G401.6 (cell line): ENCODE results near the gene MCF2L2.
"Not testable (repeated sequence)": the region's sequence is repeated elsewhere in the genome, so short reads cannot be mapped to it uniquely, and the experiment has no call there.

Experiments
- FAIRE-seq: peaks from 2 replicates; lab custom pipeline; 2012; peaks lifted over from hg19 to GRCh38; lab: Jason Lieb, UNC

Gene MCF2L2

DNA sequence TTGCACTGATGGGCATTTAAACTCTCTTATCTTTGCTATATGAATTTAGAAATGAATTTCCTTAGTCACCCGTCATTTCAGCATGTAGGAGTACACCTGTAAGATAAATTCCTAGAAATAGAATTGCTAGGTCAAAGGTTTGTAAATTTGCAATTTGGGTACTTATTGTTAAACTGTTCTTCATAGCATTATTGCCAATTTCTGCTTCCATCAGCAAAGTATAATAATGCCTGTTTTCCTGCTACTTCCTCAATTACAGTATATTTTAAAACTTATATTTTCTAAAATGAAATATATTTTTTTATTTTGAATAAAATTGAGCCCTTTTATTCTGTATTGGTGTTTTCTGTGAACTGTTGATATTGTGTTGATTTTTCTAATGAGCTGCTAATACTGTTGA lies 16.3 kb upstream of the MCF2L2 start:
- FAIRE-seq: no peak

DNA sequence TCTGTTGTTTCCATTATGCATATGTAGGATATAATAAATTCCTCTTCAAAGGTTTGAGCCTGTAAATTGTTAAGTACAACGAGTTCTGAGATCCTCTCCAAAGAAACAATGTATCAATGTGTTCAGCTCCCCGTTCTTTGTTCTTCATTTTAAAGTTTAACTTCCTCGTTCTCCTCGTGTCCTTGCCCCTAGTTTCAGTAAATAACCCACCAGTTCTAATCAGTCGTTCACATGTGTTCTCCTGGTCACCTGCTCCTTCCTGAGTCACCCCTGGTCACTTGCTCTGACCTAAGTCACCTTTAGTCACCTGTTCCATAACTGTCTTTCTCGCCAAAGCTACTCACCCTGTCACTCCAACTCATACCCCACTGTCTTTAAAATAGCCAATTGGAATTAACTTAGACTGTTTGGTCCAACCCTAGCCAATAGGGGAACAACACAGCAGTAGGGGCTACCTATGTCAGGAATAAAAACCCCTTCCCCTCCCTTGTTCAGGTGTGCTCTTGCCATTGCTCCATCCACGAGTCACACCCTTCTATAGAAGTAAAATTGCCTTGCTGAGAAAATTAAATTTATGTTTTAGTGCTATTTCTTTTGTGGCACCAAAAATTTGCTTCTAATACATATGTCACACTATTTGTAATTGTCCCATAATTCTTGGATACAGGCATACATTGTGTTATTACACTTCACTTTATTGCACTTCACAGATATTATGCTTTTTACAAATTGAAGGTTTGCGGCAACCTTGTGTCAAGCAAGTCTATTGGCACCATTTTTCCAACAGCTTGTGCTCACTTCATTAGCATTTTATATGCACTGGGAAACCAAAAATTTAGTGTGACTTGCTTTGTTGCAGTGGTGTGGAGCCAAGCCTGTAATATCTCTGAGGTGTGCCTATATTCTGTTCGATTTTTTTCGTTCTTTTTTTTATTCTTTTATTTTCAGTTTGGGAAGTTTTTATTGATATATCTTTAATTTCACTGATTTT lies 15.3 kb upstream of the MCF2L2 start:
- no peak for FAIRE-seq

DNA sequence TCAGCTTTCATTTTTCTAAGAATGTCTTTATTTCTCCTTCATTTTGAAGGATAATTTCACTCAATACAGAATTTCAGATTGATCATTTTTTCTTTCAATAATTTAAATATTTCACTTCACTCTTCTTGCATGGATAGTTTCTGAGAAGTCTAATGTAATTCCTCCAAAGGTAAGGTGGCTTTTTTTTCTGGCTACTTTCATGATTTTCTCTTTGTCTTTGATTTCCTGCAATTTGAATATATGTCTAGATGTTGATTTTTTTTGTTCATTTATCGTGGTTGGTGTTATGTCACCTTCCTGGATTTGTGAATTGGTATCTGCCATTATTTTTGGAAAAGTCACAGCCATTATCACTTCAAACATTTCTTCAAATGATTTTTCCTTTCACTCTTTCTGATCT lies 14.6 kb upstream of the MCF2L2 start:
- no peak for FAIRE-seq

DNA sequence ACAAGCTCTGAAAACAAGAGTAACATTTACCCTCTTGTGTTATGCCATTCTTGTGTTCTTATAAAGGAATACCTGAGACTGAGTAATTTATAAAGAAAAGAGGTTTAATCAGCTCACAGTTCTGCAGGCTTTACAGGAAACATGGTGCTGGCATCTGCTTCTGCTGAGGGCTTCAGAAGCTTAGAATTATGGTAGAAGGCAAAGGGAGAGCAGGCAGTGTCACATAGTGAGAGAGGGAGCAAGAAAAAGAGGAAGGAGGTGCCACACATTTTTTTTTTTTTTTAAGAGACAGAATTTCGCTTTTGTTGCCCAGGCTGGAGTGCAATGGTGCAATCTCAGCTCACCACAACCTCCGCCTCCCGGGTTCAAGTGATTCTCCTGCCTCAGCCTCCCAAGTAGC lies 12.1 kb upstream of the MCF2L2 start:
- FAIRE-seq: not testable (repeated sequence)

DNA sequence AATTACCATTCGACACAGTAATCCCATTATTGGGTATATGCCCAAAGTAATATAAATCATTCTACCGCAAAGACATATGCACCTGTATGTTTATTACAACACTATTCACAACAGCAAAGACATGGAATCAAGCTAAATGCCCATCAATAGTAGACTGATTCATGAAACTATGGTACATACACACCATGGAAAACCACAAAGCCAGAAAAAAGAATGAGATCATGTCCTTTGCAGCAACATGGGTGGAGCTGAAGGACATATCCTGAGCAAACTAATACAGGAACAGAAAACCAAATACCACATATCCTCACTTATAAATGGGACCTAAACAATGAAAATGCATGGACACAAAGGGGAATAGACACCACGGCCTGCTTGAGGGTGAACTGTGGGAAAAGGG lies 11.1 kb upstream of the MCF2L2 start:
- no peak for FAIRE-seq

DNA sequence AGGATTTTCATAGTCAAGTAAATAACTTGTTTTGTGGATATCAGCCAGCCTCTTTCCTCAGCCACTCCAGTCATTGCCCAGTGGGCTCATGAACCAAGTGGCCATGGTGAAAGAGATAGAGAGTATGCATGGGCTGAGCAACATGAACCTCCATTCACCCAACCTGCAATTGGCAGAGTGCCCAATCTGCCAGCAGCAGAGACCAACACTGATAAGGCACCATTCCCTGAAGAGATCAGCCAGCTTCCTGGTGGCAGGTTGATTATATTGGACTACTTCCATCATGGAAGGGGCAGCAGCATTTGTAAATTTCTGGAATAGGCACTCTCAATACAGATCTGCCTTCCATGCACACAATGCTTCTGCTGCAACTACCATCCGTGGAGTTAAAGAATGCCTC lies 10.3 kb upstream of the MCF2L2 start:
- FAIRE-seq: no peak

DNA sequence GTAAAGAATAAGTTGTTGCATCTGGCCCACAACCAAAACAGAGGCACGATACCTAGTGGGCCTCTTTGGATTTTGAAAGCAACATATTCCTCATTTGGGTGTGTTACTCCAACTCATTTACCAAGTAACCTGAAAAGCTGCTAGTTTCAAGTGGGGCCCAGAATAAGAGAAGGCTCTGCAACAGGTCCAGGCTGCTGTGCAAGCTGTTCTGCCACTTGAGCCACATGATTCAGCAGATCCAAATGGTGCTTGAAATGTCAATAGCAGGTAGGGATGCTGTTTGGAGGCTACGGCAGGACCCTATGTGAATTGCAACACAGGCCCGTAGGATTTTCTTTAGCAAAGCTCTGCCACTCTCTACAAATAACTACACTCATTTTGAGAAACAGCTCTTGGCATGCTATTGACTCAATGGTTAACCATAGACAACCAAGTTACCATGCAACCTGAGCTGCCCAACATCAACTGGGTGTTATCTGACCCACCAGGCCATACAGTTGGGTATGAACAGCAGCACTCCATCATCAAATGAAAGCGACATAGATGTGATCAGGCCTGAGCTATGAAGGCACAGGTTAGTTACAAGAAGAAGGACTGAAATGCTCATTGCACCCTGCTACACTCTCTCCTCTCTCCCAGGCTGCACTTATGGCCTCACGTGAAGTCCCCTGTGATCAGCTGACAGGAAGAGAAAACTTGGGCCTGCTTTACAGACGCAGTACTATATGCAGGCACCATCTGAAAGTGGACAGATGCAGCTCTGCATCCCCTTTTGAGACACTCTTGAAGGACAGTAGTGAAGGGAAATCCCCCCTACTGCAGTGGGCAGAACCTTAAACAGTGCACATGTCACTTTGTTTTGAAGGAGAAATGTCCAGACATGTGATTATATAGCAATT lies 9.5 kb upstream of the MCF2L2 start:
- FAIRE-seq: no peak

DNA sequence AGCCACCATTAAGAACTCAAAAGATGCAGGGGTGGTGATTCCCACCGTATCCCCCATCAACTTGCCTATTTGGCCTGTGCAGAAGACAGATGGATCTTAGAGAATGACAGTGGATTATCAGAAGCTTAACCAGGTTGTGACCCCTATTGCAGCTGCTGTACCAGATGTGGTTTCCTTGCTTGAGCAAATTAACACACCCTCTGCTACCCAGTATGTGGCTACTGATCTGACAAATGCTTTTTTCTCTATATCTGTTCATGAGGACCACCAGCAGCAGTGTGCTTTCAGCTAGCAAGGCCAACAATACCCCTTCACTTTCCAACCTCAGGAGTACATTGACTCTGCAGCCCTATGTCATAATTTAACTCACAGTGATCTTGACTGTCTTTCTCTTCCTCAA lies 8.6 kb upstream of the MCF2L2 start:
- FAIRE-seq: no peak

DNA sequence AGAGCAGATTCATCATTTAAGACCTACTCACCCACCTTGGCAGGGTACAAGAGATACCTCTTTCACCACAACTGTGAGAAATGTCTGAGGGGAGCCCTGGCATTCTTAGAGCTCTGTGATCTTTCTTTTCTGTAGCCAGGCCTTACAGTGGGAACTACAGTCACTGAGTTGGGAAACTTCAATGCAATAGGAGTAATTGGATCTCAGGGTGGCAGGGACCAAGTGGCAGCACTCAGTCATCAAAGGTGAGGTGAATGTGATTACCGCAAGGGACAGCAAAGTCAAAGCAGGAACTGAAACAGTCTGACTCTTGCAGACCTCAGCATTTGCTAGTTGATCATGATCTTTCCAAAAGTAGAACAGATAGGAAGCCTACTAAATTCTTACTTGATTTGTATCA lies 7.2 kb upstream of the MCF2L2 start:
- FAIRE-seq: no peak

DNA sequence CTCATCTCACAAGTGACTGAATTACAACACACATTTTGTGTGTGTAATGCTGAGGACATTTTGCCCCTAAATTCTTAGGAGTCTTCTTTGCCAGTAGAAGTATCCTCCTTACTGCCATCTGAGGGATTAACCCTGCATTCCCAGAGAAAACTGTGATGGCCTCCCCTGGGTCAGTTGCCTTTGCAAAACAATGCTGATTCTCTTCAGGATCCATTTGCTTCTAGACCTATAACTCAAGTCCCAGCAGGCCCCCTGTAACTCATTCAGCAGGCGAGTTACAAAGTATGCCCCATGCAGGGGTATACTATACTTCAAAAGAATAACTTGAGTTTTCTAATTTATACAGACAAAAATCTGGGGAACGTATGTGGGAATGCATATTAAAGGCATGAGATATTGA lies 6.6 kb upstream of the MCF2L2 start:
- FAIRE-seq: no peak

DNA sequence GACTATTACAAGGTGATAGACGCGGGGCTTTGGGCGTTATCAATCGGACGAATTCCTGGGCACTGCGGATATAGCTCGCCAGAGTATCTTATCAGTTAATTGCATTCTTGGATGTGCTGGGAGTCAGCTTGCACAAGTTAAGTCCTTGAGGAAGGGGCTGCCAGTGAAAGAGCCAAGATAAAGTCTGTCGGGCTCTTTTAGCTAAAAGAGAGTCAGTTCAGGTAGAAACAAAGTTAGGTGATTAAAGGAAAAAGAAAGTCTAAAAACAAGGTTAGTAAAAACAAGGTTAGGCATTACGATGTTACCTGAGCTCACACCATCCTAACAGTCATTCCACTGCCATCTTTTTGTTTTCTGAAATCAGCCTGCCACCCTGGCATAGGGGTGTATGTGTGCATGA lies 6.1 kb upstream of the MCF2L2 start:
- no peak for FAIRE-seq

DNA sequence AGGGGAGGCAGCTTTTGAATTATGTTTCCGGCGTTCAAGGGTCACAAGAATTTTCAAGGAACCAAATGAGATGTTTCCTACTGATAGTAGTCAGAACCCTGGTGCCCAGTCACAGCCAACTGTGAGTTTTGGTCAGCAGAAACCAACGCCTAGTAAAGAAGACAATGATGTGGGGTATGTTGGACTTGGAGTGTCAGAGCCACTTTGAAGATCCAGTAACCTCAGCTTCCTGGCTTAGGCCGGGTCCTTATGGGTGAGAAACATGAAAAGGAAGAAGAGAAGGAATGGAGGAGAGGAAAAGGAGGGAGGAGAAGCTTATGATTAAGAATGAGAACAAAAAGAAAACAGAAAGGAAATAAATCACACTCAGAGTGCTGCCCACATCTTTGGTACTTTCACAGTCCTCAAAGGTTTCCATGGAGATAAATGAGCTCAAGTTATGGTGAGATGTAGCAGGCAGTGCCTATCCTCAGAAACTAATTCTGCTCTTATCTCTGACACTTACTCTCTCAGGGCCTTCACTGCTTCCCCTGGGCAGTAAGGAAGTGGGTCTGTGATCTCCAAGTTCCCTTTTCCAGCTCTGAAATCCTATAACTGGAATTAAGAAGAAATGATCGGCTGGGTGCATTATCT lies 2.0 kb upstream of the MCF2L2 start:
- FAIRE-seq: no peak

DNA sequence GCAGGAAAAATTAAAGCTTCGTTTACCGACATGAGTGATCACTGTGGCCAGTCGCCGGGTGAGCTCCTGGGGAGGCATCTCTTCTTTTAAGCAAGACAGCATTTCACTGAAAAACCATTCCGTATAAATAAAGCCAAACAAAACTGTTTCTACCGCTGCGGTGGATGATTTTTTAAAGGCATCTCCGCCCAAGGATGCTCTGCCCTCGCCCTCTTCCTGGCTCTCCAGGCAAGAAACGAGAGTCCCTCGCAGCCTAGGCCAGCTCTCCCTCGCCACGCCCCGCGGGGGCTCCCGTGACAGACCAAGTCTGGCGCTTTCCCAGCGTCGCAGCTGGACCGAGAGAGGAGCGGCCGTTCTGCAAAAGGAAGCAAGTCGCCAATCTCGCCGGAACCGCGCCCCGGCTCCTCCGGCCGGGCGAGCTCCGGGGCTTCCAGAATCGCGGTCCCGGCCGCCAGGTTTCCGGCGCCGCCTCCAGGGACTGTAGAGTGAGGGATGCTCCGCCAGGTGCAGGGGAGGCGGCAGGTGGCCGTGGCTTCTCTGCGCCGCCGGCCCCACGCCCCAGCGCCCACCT lies 458 bp downstream of the MCF2L2 start:
- no peak for FAIRE-seq

DNA sequence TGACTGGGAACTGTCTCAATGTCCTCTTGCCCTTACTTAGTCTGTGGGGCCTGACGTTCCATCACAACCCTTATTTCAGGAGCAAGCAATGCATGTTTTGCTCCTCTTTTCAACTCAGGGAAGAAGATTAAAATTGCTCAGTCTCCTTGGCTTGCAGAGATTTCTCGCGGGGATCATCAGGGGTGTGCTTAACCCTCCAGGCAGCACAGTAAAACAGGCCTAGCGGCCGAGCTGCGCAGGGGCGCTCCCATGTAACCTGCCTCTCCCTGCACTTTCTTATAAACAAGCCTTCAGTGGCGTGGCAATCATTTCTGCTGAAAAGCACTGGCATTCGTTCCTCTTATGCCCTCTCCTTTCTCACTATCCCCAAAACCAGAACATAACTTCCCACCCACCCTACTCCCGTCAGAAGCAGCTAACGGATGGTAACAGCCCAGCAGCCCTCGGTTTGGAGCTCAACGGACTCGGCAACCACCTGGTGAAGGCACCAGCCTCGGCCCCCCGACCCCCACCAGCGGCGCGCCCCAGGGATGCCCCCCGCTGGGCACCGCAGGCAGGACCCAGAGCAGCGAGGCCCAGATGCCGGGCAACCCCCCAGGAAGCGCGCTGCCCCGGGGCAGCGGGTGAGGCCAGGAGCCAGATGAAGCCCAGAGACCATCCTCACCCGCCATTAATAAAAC lies 1.1 kb downstream of the MCF2L2 start:
- no peak for FAIRE-seq

DNA sequence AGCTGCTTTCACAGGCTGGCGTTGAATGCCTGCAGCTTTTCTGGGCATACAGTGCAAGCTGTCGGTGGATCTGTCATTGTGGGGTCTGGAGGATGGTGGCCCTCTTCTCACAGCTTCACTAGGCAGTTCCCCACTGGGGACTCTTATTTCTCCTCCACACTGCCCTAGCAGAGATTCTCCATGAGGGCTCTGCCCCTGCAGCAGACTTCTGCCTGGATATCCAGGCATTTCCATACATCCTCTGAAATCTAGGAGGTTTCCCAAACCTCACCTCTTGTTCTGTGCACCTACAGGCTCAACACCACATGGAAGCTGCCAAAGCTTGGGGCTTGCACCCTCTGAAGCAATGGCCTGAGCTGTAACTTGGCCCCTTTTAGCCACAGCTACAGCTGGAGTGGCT lies 9.6 kb downstream of the MCF2L2 start:
- FAIRE-seq: not testable (repeated sequence)

DNA sequence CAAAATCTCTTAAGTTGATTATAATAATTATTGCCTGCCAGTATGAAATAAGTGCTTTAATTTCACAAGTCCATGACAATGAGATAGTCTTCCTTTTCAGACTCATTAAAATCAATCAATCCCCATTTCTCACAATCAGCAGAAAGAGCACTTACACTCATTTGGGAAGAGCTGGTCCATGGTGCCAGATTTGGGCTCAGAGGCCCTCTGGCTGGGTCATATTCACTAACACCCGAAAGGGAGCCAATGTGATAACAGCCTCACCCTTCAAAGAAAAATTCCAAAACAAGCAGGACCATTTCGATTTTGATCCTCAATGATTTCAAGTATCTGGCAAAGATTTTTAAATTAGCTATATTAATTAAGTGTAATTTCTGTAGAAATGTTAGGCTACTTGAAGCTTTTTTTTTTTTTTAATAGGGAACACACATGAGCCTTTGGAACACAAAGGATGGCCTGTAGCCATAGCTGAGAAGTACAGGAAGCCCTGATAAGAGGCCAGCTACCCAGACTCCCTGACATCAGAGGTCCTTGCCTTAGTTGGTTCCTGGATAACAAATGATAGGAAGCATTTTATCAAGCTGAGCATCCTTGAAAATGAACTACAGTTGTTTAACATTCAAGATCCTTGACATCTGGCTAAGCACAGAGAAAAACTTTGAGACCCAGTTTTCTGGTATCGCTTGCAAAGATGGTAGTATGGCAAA lies 17.1 kb downstream of the MCF2L2 start:
- no peak for FAIRE-seq

DNA sequence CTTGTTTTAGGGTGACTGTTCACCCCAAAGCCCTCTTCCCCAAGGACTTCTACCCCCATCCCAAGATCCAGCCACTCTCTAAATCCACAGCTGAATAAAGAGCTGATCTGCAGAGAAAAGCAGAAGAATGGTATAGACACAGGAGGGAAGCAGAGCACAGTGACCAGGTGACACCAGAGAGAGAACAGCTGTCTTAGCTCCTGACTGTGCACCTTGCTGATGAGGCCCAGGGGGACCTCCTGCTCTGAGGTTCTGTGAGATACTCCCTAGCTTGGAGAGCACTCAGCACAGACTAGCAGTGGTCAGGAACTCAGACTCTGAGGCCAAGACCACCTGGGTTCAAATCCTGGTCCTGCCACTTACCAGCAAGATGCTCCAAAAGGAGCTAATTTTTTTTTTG lies 17.7 kb downstream of the MCF2L2 start:
- FAIRE-seq: no peak

DNA sequence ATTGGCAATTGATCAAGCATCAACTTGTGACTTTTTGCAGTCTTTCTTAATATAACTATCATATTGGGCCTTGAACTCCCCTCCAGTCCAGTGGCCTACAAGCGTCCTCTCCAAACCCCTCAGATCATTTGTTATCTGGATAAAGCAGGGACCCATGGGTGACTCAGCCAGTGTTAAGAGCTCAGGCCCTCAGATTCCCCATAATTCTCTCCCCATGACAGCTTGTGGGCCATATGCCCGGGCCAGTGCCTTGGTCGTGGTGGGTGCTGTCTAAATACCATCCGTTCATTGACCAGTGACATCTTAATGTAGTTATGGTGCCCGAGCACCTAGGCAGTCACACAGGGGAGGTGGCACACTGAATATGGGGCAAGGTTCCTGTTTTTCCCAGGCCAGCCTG lies 18.1 kb downstream of the MCF2L2 start:
- FAIRE-seq: no peak

DNA sequence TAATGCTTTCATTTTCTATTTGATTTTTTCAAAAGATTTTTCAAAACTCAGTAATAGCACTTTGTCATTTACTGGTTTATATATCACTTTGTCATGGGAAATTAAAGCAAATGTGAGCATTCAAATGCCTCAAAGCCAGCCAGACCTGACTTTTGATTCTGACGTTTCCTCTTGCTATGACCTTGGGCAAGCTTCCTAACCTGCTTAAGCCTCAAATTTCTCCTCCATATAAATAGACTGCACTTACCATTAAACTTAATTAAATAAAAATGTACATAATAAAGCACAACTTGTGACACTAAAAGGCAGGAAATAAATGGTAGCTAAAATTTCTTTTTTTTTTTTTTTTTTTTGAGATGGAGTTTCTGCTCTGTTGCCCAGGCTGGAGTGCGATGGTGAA lies 19.2 kb downstream of the MCF2L2 start:
- no peak for FAIRE-seq

DNA sequence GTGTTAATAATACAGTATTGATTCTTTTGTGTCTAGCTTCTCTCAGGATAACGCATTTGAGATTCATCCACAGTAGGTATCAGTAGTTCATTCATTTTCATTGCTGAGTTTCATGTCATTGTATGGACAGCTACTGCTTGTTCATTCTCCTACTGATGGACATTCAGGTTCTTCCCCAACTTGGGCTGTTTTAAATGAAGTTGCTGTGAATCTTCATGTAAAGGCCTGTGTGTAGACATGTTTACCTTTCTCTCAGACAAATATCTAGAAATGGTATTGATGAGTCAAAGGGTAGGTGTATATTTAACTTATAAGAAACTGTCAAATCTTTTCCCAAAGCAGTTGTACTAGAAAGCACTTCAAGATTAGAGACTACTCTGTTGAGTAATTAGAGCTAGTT lies 26.7 kb downstream of the MCF2L2 start:
- FAIRE-seq: no peak

DNA sequence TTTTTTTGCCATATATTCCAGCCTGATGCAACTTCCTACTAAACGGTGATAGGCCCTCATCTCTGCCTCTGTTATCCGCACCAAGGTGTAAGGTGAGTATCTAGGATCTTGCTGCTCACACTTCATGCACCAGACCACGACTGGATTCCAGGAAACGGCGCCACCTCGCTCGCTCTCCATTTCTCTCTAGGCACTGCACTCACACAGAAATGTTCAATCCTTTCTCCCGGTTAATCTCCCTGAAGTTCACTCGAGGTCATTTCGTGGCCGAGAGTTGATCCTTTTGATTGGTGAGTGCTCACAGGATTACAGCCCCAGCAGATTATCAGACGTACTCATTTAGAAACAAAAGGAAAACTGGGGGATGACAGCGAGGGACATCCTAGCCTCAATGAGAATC lies 28.1 kb downstream of the MCF2L2 start:
- FAIRE-seq: no peak
